ES-I3 (cell line): ENCODE data around the gene RBM28.

Experiments
- H3K36me3 ChIP-seq: 2 replicates; pipeline ENCODE4 v1.6.1; 2013; ENCODE audit warnings: mild to moderate bottlenecking, low read length, control low read depth, moderate library complexity; ENCODE audit not compliant: insufficient read depth
- H3K4me1 ChIP-seq: 2 replicates; pipeline ENCODE4 v1.6.1; 2013; ENCODE audit warnings: mild to moderate bottlenecking, control low read depth, low read length; ENCODE audit not compliant: insufficient read depth
- H3K9ac ChIP-seq: 2 replicates; pipeline ENCODE4 v1.6.1; 2013; ENCODE audit warnings: low read depth, mild to moderate bottlenecking, low read length, moderate library complexity
- H3K9me3 ChIP-seq: 2 replicates; pipeline ENCODE4 v1.6.1; 2013; ENCODE audit warnings: mild to moderate bottlenecking, low read length, moderate library complexity; ENCODE audit not compliant: control insufficient read depth, insufficient read depth

RBM28 gene

GRCh38 chr7:128361411-128362379 is 18.0 kb upstream of the RBM28 start, which contains the start of gene PRRT4:
PRRT4 (minus strand) TSS chr7:128361690.
- peak within 1 kb of the TSS; percentile 78; the same call in 1 of the 2 replicates for H3K9ac ChIP-seq
- H3K4me1 ChIP-seq, result no peaks in the 10 kb centered on the region; the same call in 1 of the 2 replicates
- H3K9me3 ChIP-seq, result no peaks in the 10 kb centered on the region
- no peaks in the 10 kb centered on the region for H3K36me3 ChIP-seq

GRCh38 chr7:128360359-128360678 is 16.6 kb upstream of the RBM28 start:
- Histone ChIP-seq H3K36me3 (no peaks in the 10 kb centered on the region), H3K9ac (peak overlapping the region; percentile 78; the same call in 1 of the 2 replicates), H3K4me1 (no peaks in the 10 kb centered on the region; the same call in 1 of the 2 replicates), H3K9me3 (no peaks in the 10 kb centered on the region)

GRCh38 chr7:128359939-128360338 is 16.2 kb upstream of the RBM28 start:
- Histone ChIP-seq H3K36me3 (no peaks in the 10 kb centered on the region), H3K9me3 (no peaks in the 10 kb centered on the region), H3K4me1 (no peaks in the 10 kb centered on the region; the same call in 1 of the 2 replicates), H3K9ac (peak overlapping the region; percentile 78; the same call in 1 of the 2 replicates)

- Histone ChIP-seq H3K9me3 (no peaks in the 10 kb centered on the region), H3K9ac (no peak overlapping the region), H3K4me1 (no peaks in the 10 kb centered on the region; the same call in 1 of the 2 replicates), H3K36me3 (no peaks in the 10 kb centered on the region)
Observed at GRCh38 chr7:128359336-128359735, 15.6 kb upstream of the RBM28 start.

GRCh38 chr7:128358233-128358632 is 14.5 kb upstream of the RBM28 start:
- Histone ChIP-seq H3K9me3 (no peaks in the 10 kb centered on the region), H3K36me3 (no peaks in the 10 kb centered on the region), H3K4me1 (no peaks in the 10 kb centered on the region; the same call in 1 of the 2 replicates), H3K9ac (no peak overlapping the region)

GRCh38 chr7:128357217-128357613 is 13.5 kb upstream of the RBM28 start:
- Histone ChIP-seq H3K36me3 (no peaks in the 10 kb centered on the region), H3K9me3 (no peaks in the 10 kb centered on the region), H3K4me1 (no peaks in the 10 kb centered on the region; the same call in 1 of the 2 replicates), H3K9ac (no peak overlapping the region)

GRCh38 chr7:128356546-128357216 is 13.0 kb upstream of the RBM28 start:
- Histone ChIP-seq H3K36me3 (no peaks in the 10 kb centered on the region), H3K9me3 (no peaks in the 10 kb centered on the region), H3K9ac (no peak overlapping the region), H3K4me1 (no peaks in the 10 kb centered on the region; the same call in 1 of the 2 replicates)

GRCh38 chr7:128353610-128354009 is 9.9 kb upstream of the RBM28 start:
- no peaks in the 10 kb centered on the region for H3K36me3 ChIP-seq
- H3K4me1 ChIP-seq, result no peaks in the 10 kb centered on the region; the same call in 1 of the 2 replicates
- H3K9me3 ChIP-seq, result no peaks in the 10 kb centered on the region
- H3K9ac ChIP-seq, result no peak overlapping the region

- Histone ChIP-seq H3K4me1 (no peaks in the 10 kb centered on the region; the same call in 1 of the 2 replicates), H3K9me3 (no peaks in the 10 kb centered on the region), H3K9ac (no peak overlapping the region), H3K36me3 (no peaks in the 10 kb centered on the region)
Observed at GRCh38 chr7:128353189-128353588, 9.5 kb upstream of the RBM28 start.

GRCh38 chr7:128352636-128353035 is 8.9 kb upstream of the RBM28 start:
- Histone ChIP-seq H3K9me3 (no peaks in the 10 kb centered on the region), H3K36me3 (no peaks in the 10 kb centered on the region), H3K4me1 (no peaks in the 10 kb centered on the region; the same call in 1 of the 2 replicates), H3K9ac (no peak overlapping the region)

- no peak overlapping the region for H3K9ac ChIP-seq
- H3K36me3 ChIP-seq, result no peaks in the 10 kb centered on the region
- H3K9me3 ChIP-seq, result no peaks in the 10 kb centered on the region
- H3K4me1 ChIP-seq, result no peaks in the 10 kb centered on the region; the same call in 1 of the 2 replicates
Observed at GRCh38 chr7:128352153-128352537, 8.4 kb upstream of the RBM28 start.

GRCh38 chr7:128351296-128352152 is 7.8 kb upstream of the RBM28 start:
- no peaks in the 10 kb centered on the region for H3K36me3 ChIP-seq
- no peak overlapping the region; the same call in 1 of the 2 replicates for H3K9ac ChIP-seq
- no peaks in the 10 kb centered on the region; the same call in 1 of the 2 replicates for H3K4me1 ChIP-seq
- H3K9me3 ChIP-seq, result no peaks in the 10 kb centered on the region

GRCh38 chr7:128350708-128351295 is 7.1 kb upstream of the RBM28 start:
- no peak overlapping the region for H3K9ac ChIP-seq
- no peaks in the 10 kb centered on the region for H3K36me3 ChIP-seq
- no peaks in the 10 kb centered on the region for H3K9me3 ChIP-seq
- no peaks in the 10 kb centered on the region; the same call in 1 of the 2 replicates for H3K4me1 ChIP-seq
